HL-60 (cell line): ENCODE results near the gene RPS15A.

ENCODE experiments used
- CTCF ChIP-seq: IDR thresholded peaks from one replicate; pipeline ENCODE4 v1.5.1; 2011; ENCODE audit warnings: low read length, control low read depth, inconsistent platforms; ENCODE audit not compliant: insufficient read depth
- POLR2AphosphoS5 ChIP-seq: IDR thresholded peaks from 2 replicates; pipeline ENCODE4 v1.6.1; 2012; ENCODE audit warnings: low read depth
- REST ChIP-seq: IDR thresholded peaks from 2 replicates; pipeline ENCODE4 v1.6.1; 2012; ENCODE audit warnings: low read depth; ENCODE audit not compliant: insufficient replicate concordance

GRCh38 chr16:18805257-18805773 is 15.2 kb upstream of the RPS15A start:
- no peak for TF ChIP-seq CTCF
- TF ChIP-seq REST: no peak
- no peak for TF ChIP-seq POLR2AphosphoS5
